Activated CD8-positive, alpha-beta T cell treated with anti-CD3 and anti-CD28 coated beads for 36 hours (primary cell): ENCODE results near the gene PRKN. TPM values are rescaled to one million over a fixed set of nuclear protein-coding genes. Genes with fewer than 3 reads are reported as not detected.

ENCODE experiments used
- ATAC-seq: fragments of 200-7000 bp; cut with Tn5 transposase; one replicate; pipeline ENCODE4 v1.10.0; 2021; ENCODE audit warnings: mild to moderate bottlenecking, moderate library complexity
- CTCF ChIA-PET: fragments of 350-600 bp; sonication (Branson Sonifier 250); formaldehyde crosslinking; loops from one replicate; lab custom pipeline; 2021; ENCODE audit warnings: antibody characterized with exemption; lab: Charles Lee
- POLR2A ChIA-PET: fragments of 350-600 bp; sonication (Branson Sonifier 250); formaldehyde crosslinking; loops from one replicate; lab custom pipeline; 2021; ENCODE audit warnings: antibody characterized with exemption; lab: Charles Lee
- DNase-seq: peaks from one replicate; pipeline ENCODE4 v3.0.0-alpha.2; 2020
- H3K27ac Mint-ChIP-seq: one replicate; pipeline ENCODE4 v1.8.0; 2021; ENCODE audit warnings: mild to moderate bottlenecking, mixed read lengths
- H3K27me3 Mint-ChIP-seq: one replicate; pipeline ENCODE4 v1.8.0; 2021; ENCODE audit warnings: mixed read lengths
- H3K36me3 Mint-ChIP-seq: one replicate; pipeline ENCODE4 v1.8.0; 2021; ENCODE audit warnings: low read depth, mixed read lengths
- H3K4me1 Mint-ChIP-seq: one replicate; pipeline ENCODE4 v1.8.0; 2021; ENCODE audit warnings: low read depth, mixed read lengths
- H3K4me3 Mint-ChIP-seq: one replicate; pipeline ENCODE4 v1.8.0; 2021; ENCODE audit warnings: mild to moderate bottlenecking, moderate library complexity, mixed read lengths
- H3K9me3 Mint-ChIP-seq: one replicate; pipeline ENCODE4 v1.8.0; 2021; ENCODE audit warnings: mixed read lengths
- intact Hi-C: fragments of 100-400 bp; cut with micrococcal nuclease; formaldehyde crosslinking; loops from one replicate; pipeline ENCODE4 v1.10.0; 2022
- total RNA-seq, 2 experiments: library from RNA; stranded (reverse); gene quantifications; one replicate each; pipeline ENCODE4 v1.2.3, GENCODE V29; 2021
- TF ChIP-seq, protein P1 (sequence below): fragments of 200-600 bp; IDR thresholded peaks from one replicate; pipeline ENCODE4 v1.8.0; 2022; ENCODE audit warnings: antibody characterized with exemption, mild to moderate bottlenecking

Gene PRKN
- total RNA-seq, 2 experiments from 2014 or later: 1.2 to 1.4 TPM

DNA sequence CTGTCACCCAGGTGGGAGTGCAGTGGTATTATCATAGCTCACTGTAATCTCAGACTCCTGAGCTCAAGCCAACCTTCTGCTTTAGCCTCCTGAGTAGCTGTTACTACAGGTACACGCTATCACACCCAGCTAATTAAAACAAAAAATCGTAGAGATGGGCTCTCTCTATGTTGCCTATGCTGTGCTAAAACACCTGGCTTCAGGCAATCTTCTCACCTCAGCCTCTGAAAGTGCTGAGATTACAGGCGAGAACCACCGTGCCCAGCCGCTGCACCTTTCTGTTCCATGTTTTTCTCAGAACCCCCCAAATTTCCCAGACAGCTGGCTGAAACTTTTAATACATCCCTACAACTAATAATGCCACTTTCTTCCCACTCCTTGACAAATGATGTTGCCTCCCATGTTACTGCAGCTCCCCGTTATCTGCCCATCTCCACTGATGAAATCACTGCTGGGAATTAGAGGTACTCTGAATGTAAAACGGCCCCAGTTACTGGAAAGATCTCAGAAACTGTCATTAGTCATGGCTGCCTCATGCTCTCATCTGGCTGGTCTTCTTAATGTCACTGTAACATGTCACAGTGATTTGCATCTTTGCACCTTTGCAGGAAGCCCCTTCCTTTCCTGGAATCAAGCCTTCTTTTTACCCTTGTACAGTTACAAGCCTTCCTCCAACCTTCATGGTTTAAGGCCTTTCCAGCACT lies 697.5 kb downstream of the PRKN start:
- H3K4me3 Mint-ChIP-seq: no peak overlapping the region
- POLR2A ChIA-PET: no interaction called here
- H3K4me1 Mint-ChIP-seq: peaks cover 4% of the 10 kb centered on the region

DNA sequence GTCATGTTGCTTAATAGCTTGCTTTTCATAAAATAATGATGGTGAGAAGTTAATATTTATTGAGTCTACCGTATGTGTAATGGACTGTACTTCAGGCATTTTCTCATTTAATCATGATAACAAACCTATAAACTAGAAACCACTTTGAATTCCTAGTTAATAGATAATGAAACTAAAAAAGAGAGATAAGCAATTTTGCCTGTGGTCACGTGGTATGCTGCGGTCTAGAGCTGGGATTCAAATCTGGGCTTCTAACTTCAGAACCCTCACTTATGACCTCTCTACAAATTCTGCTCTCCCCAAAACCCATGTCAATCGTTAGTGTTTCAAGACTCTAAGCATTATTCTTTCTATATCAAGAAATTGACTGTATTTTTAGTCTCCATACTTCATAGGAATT lies 700.7 kb downstream of the PRKN start:
- intact Hi-C loops: no loop called here
- Mint-ChIP-seq H3K4me1 (peaks cover 4% of the 10 kb centered on the region), H3K4me3 (no peak overlapping the region), H3K36me3 (no peaks in the 10 kb centered on the region), H3K9me3 (peaks cover 14% of the 10 kb centered on the region), H3K27me3 (no peaks in the 10 kb centered on the region), H3K27ac (no peak overlapping the region)
- CTCF ChIA-PET: no interaction called here
- TF ChIP-seq, protein P1, sequence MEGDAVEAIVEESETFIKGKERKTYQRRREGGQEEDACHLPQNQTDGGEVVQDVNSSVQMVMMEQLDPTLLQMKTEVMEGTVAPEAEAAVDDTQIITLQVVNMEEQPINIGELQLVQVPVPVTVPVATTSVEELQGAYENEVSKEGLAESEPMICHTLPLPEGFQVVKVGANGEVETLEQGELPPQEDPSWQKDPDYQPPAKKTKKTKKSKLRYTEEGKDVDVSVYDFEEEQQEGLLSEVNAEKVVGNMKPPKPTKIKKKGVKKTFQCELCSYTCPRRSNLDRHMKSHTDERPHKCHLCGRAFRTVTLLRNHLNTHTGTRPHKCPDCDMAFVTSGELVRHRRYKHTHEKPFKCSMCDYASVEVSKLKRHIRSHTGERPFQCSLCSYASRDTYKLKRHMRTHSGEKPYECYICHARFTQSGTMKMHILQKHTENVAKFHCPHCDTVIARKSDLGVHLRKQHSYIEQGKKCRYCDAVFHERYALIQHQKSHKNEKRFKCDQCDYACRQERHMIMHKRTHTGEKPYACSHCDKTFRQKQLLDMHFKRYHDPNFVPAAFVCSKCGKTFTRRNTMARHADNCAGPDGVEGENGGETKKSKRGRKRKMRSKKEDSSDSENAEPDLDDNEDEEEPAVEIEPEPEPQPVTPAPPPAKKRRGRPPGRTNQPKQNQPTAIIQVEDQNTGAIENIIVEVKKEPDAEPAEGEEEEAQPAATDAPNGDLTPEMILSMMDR: no peak
- ATAC-seq (no peak), DNase-seq (no peak)
- POLR2A ChIA-PET: no interaction called here

More for the DNA sequence above, 697.5 kb downstream of the PRKN start:
- Mint-ChIP-seq H3K9me3 (peaks cover 11% of the 10 kb centered on the region), H3K27ac (peak overlapping the region; percentile 19), H3K36me3 (no peaks in the 10 kb centered on the region), H3K27me3 (no peaks in the 10 kb centered on the region)
- CTCF ChIA-PET: no interaction called here
- ATAC-seq (peak; percentile 68), DNase-seq (peak; percentile 26)
- intact Hi-C loops: no loop called here
- TF ChIP-seq, protein P1: no peak

DNA sequence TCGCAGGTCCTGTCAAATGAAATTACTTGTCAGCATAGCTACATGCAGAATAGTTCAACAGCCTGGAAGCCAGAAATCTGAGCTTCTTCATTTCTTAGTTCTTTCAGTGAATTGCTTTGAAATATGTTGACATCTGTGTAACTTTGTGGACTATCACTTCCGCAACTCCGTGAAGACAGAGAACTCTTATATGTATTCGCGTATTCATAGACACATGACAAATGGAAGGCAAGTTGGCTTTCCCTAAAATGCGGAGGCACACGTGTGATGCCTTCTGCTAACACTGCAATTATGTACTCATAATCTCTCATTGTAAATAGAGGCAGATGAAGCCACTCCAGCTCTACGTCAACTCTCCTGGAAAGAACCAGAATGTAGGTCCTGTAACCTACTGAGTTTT lies 701.5 kb downstream of the PRKN start:
- Mint-ChIP-seq H3K4me1 (peaks cover 4% of the 10 kb centered on the region), H3K9me3 (peaks cover 14% of the 10 kb centered on the region), H3K36me3 (no peaks in the 10 kb centered on the region), H3K27me3 (no peaks in the 10 kb centered on the region), H3K4me3 (no peak overlapping the region), H3K27ac (no peak overlapping the region)
- ChIA-PET POLR2A (no interaction called here), CTCF (no interaction called here)
- intact Hi-C loops: no loop called here
- no peak for DNase-seq
- no peak for ATAC-seq
- TF ChIP-seq, protein P1: no peak

DNA sequence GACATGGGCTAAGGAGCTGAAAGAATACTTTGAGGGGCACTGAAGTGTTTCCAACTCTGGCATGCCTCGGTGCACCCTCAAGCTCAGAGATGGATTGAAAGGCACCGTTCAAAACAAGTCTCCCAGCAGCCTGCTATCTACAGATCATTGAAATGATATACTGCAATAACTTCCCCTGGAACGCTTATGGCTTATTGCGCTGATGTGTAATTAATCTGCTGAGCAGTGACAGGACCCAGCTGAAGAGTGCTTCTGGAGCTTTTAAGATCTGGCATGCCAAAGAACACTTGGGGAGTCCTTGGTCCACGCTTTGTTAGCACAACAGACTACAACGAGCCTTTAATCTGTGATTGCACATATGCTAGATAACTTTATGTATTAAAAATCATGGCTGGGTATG lies 708.2 kb downstream of the PRKN start:
- no peak overlapping the region for H3K27ac Mint-ChIP-seq
- ATAC-seq: no peak

DNA sequence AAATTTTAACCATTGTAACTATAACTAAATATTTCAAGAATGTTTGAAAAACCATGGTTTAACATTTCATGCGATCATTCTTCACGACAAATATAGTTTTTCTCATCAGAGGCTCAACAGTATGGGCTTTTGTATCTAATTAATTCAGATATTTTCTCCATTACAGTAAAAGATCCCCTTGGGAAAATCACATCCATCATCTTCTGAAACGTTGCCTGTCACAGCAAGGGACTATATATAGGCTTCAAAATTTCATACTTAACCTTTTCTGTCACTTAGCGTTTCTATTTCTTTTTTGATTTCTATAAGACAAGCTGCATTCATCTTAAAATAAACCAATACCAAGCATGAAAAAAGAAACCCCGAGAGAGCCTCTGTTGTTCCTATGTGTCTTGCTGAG lies 710.0 kb downstream of the PRKN start:
- no peak overlapping the region for H3K27ac Mint-ChIP-seq
- TF ChIP-seq, protein P1: no peak
- H3K4me3 Mint-ChIP-seq: no peak overlapping the region
- ATAC-seq (no peak), DNase-seq (no peak)
- CTCF ChIA-PET: interaction anchor here (0.9 kb wide), 1 partner anchor 20 kb away, joined by 3 read pairs; no protein-coding TSS in a partner anchor
- no peaks in the 10 kb centered on the region for H3K36me3 Mint-ChIP-seq
- no peaks in the 10 kb centered on the region for H3K4me1 Mint-ChIP-seq
- no peaks in the 10 kb centered on the region for H3K27me3 Mint-ChIP-seq
- intact Hi-C loops: no loop called here
- peaks cover 7% of the 10 kb centered on the region for H3K9me3 Mint-ChIP-seq
- POLR2A ChIA-PET: no interaction called here

More for the DNA sequence above, 708.2 kb downstream of the PRKN start:
- no peak for DNase-seq
- ChIA-PET CTCF (interaction anchor here (1.4 kb wide), 1 partner anchor 13 kb away, joined by 3 read pairs; no protein-coding TSS in a partner anchor), POLR2A (no interaction called here)
- intact Hi-C loops: no loop called here
- H3K9me3 Mint-ChIP-seq: peaks cover 6% of the 10 kb centered on the region
- no peak overlapping the region for H3K4me3 Mint-ChIP-seq
- no peaks in the 10 kb centered on the region for H3K4me1 Mint-ChIP-seq
- TF ChIP-seq, protein P1: no peak
- H3K27me3 Mint-ChIP-seq: no peaks in the 10 kb centered on the region
- no peaks in the 10 kb centered on the region for H3K36me3 Mint-ChIP-seq
